A673 (cell line): Measurements from ENCODE around the gene IL1B.

ENCODE experiments used
- EZH2 ChIP-seq: fragments of 200-600 bp; sonication (generic); IDR thresholded peaks from 2 replicates; pipeline ENCODE4 v1.6.1; 2017; ENCODE audit warnings: borderline replicate concordance, low read depth, mild to moderate bottlenecking, mixed read lengths, antibody characterized with exemption, low read length; ENCODE audit not compliant: poor library complexity, severe bottlenecking
- TF ChIP-seq, protein P1 (sequence below): fragments of 300-800, 200-600 bp; sonication (generic); conservative IDR thresholded peaks from 2 replicates; pipeline ENCODE4 v1.5.1; 2017; ENCODE audit warnings: low read depth, mild to moderate bottlenecking, antibody characterized with exemption, low read length, moderate library complexity, mixed read lengths

DNA sequence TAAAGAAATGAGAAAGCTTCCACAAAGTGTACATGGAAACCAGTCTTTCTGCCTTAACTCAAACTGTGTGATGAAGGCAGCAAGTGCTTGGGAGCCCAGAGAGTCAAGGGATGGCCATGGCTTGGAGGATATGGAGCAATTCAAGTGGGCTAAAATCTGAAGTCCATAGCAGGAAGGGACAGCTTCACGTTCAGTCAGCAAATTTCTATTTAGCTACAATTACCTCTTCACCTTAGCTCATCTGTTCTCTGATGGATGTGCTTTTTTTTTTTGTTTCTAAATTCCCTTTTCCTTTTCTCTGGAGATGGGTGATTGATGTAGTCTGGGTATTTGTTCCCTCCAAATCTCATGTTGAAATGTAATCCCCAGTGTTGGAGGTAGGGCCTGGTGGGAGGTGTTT is 47.4 kb downstream of the IL1B start:
- TF ChIP-seq, protein P1, sequence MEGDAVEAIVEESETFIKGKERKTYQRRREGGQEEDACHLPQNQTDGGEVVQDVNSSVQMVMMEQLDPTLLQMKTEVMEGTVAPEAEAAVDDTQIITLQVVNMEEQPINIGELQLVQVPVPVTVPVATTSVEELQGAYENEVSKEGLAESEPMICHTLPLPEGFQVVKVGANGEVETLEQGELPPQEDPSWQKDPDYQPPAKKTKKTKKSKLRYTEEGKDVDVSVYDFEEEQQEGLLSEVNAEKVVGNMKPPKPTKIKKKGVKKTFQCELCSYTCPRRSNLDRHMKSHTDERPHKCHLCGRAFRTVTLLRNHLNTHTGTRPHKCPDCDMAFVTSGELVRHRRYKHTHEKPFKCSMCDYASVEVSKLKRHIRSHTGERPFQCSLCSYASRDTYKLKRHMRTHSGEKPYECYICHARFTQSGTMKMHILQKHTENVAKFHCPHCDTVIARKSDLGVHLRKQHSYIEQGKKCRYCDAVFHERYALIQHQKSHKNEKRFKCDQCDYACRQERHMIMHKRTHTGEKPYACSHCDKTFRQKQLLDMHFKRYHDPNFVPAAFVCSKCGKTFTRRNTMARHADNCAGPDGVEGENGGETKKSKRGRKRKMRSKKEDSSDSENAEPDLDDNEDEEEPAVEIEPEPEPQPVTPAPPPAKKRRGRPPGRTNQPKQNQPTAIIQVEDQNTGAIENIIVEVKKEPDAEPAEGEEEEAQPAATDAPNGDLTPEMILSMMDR, result no peak
- no peak for TF ChIP-seq EZH2
